IMR-90 (cell line): Measurements from ENCODE around the gene KIF25. TPM values are rescaled to one million over a fixed set of nuclear protein-coding genes. Genes with fewer than 3 reads are reported as not detected.

Experiments used
- ATAC-seq: fragments of 200-7000 bp; cut with Tn5 transposase; 2 replicates; pipeline ENCODE4 v1.9.1; 2020; ENCODE audit warnings: low read depth, mild to moderate bottlenecking, moderate library complexity
- BruUV-seq: library from RNA; stranded (reverse); fragments of 400-500 nt; replicated peaks from 2 replicates; lab custom pipeline; 2021; lab: Mats Ljungman, UMichigan
- CTCF ChIA-PET: fragments of 300-600 bp; formaldehyde crosslinking; extraction: SDS; loops from one replicate; lab custom pipeline; 2021; ENCODE audit warnings: antibody characterized with exemption; lab: Yijun Ruan, JAX
- POLR2A ChIA-PET: fragments of 300-600 bp; sonication (Branson Sonifier 250); formaldehyde crosslinking; loops from one replicate; lab custom pipeline; 2022; ENCODE audit warnings: antibody characterized with exemption; ENCODE audit not compliant: unreplicated experiment; lab: Charles Lee
- DNase-seq: peaks from one replicate; pipeline ENCODE4 v3.0.0; 2013
- H2AFZ ChIP-seq: replicated peaks from 2 replicates; pipeline ENCODE3; 2013; ENCODE audit warnings: low read length, mild to moderate bottlenecking; ENCODE audit not compliant: poor library complexity
- H2AK5ac ChIP-seq: 2 replicates; pipeline ENCODE4 v1.6.1; 2013; ENCODE audit warnings: low read depth, low read length, inconsistent platforms
- H2AK9ac ChIP-seq: replicated peaks from 2 replicates; pipeline ENCODE3; 2013; ENCODE audit warnings: mild to moderate bottlenecking, low read depth, low read length, moderate library complexity; ENCODE audit not compliant: poor library complexity
- H2BK120ac ChIP-seq: 2 replicates; pipeline ENCODE4 v1.6.1; 2013; ENCODE audit warnings: low read depth, low read length, inconsistent platforms
- H2BK15ac ChIP-seq: 3 replicates; pipeline ENCODE4 v1.6.1; 2013; ENCODE audit warnings: low read depth, low read length, inconsistent platforms
- H2BK20ac ChIP-seq: 2 replicates; pipeline ENCODE4 v1.6.1; 2013; ENCODE audit warnings: low read depth, mild to moderate bottlenecking, inconsistent platforms, low read length, moderate library complexity
- H2BK5ac ChIP-seq: 2 replicates; pipeline ENCODE4 v1.6.1; 2013; ENCODE audit warnings: mild to moderate bottlenecking, low read depth, low read length, inconsistent platforms; ENCODE audit not compliant: poor library complexity, severe bottlenecking
- H3K14ac ChIP-seq: replicated peaks from 2 replicates; pipeline ENCODE4 v1.6.1; 2013; ENCODE audit warnings: low read depth, low read length, inconsistent platforms
- H3K18ac ChIP-seq: 2 replicates; pipeline ENCODE4 v1.6.1; 2013; ENCODE audit warnings: low read depth, low read length, control low read depth
- H3K23ac ChIP-seq: 2 replicates; pipeline ENCODE4 v1.6.1; 2013; ENCODE audit warnings: low read depth, low read length, inconsistent platforms
- H3K27ac ChIP-seq: 2 replicates; pipeline ENCODE4 v1.5.1; 2013; ENCODE audit warnings: mild to moderate bottlenecking, control low read depth, low read length; ENCODE audit not compliant: insufficient read depth
- H3K27me3 ChIP-seq: 2 replicates; pipeline ENCODE4 v1.6.1; 2013; ENCODE audit warnings: low read length; ENCODE audit not compliant: control insufficient read depth, insufficient read depth
- H3K36me3 ChIP-seq: 2 replicates; pipeline ENCODE4 v1.6.1; 2013; ENCODE audit warnings: low read length, mixed read lengths; ENCODE audit not compliant: control insufficient read depth, insufficient read depth
- H3K4ac ChIP-seq: 2 replicates; pipeline ENCODE4 v1.6.1; 2013; ENCODE audit warnings: low read depth, low read length, inconsistent platforms
- H3K4me1 ChIP-seq: 2 replicates; pipeline ENCODE4 v1.6.1; 2013; ENCODE audit warnings: low read length, mixed read lengths; ENCODE audit not compliant: control insufficient read depth, insufficient read depth
- H3K4me2 ChIP-seq: 2 replicates; pipeline ENCODE4 v1.6.1; 2013; ENCODE audit warnings: low read depth, mild to moderate bottlenecking, control low read depth, low read length, moderate library complexity
- H3K4me3 ChIP-seq: 2 replicates; pipeline ENCODE4 v1.5.1; 2013; ENCODE audit warnings: low read depth, mild to moderate bottlenecking, control low read depth, low read length, moderate library complexity; ENCODE audit not compliant: insufficient read depth
- H3K56ac ChIP-seq: 2 replicates; pipeline ENCODE4 v1.6.1; 2013; ENCODE audit warnings: low read length, inconsistent platforms; ENCODE audit not compliant: insufficient read depth; ENCODE audit errors: extremely low read depth
- H3K79me1 ChIP-seq, 2 experiments: 2 replicates each; pipeline ENCODE4 v1.6.1; 2013; ENCODE audit warnings: low read length in 2 of 2, inconsistent platforms in 1 of 2, low read depth in 1 of 2
- H3K9ac ChIP-seq: 2 replicates; pipeline ENCODE4 v1.6.1; 2013; ENCODE audit warnings: low read depth, low read length, control low read depth
- H3K9me1 ChIP-seq: 2 replicates; pipeline ENCODE4 v1.6.1; 2013; ENCODE audit warnings: low read length, inconsistent platforms; ENCODE audit not compliant: insufficient read depth
- H3K9me3 ChIP-seq: 2 replicates; pipeline ENCODE4 v1.6.1; 2013; ENCODE audit warnings: low read length; ENCODE audit not compliant: control insufficient read depth, insufficient read depth
- H4K20me1 ChIP-seq: 2 replicates; pipeline ENCODE4 v1.6.1; 2013; ENCODE audit warnings: low read length, inconsistent platforms; ENCODE audit not compliant: insufficient read depth
- H4K5ac ChIP-seq: 2 replicates; pipeline ENCODE4 v1.6.1; 2013; ENCODE audit warnings: mild to moderate bottlenecking, low read depth, low read length, control low read depth
- H4K8ac ChIP-seq, 2 experiments: 2 replicates each; pipeline ENCODE4 v1.6.1; 2013; ENCODE audit warnings: low read depth in 2 of 2, low read length in 2 of 2, control low read depth in 1 of 2, inconsistent platforms in 1 of 2
- H4K91ac ChIP-seq: 2 replicates; pipeline ENCODE4 v1.6.1; 2013; ENCODE audit warnings: low read depth, low read length, inconsistent platforms; ENCODE audit not compliant: insufficient read depth
- BHLHE40 ChIP-seq: fragments of 150-350 bp; IDR thresholded peaks from 2 replicates; pipeline ENCODE4 v1.6.1; 2016; ENCODE audit warnings: mild to moderate bottlenecking, low read depth, low read length
- CEBPB ChIP-seq: IDR thresholded peaks from 2 replicates; pipeline ENCODE4 v1.6.1; 2012; ENCODE audit warnings: low read depth, low read length, improper control_type of control experiment
- CHD1 ChIP-seq: IDR thresholded peaks from 2 replicates; pipeline ENCODE4 v1.6.1; 2012; ENCODE audit warnings: low read depth, low read length, improper control_type of control experiment
- CTCF ChIP-seq: conservative IDR thresholded peaks from 2 replicates; pipeline ENCODE4 v1.5.1; 2012; ENCODE audit warnings: mild to moderate bottlenecking, low read depth, low read length, improper control_type of control experiment
- ELK1 ChIP-seq: fragments of 150-350 bp; IDR thresholded peaks from 2 replicates; pipeline ENCODE4 v1.6.1; 2016; ENCODE audit warnings: low read depth, mild to moderate bottlenecking, low read length, moderate library complexity, borderline replicate concordance
- FOS ChIP-seq: fragments of 150-350 bp; IDR thresholded peaks from 2 replicates; pipeline ENCODE4 v1.6.1; 2016; ENCODE audit warnings: low read depth, low read length
- MAZ ChIP-seq: IDR thresholded peaks from 2 replicates; pipeline ENCODE4 v1.6.1; 2012; ENCODE audit warnings: low read depth, mild to moderate bottlenecking, low read length, improper control_type of control experiment, moderate library complexity, borderline replicate concordance
- MXI1 ChIP-seq: IDR thresholded peaks from 2 replicates; pipeline ENCODE4 v1.6.1; 2012; ENCODE audit warnings: low read depth, mild to moderate bottlenecking, low read length, moderate library complexity, borderline replicate concordance
- NFE2L2 ChIP-seq: fragments of 150-350 bp; IDR thresholded peaks from 2 replicates; pipeline ENCODE4 v1.6.1; 2016; ENCODE audit warnings: low read depth, mild to moderate bottlenecking, low read length
- POLR2A ChIP-seq: IDR thresholded peaks from 2 replicates; pipeline ENCODE4 v1.6.1; 2012; ENCODE audit warnings: mild to moderate bottlenecking, low read depth, low read length
- RAD21 ChIP-seq: IDR thresholded peaks from 2 replicates; pipeline ENCODE4 v1.6.1; 2012; ENCODE audit warnings: low read length, improper control_type of control experiment
- RCOR1 ChIP-seq: IDR thresholded peaks from 2 replicates; pipeline ENCODE4 v1.6.1; 2012; ENCODE audit warnings: mild to moderate bottlenecking, low read length, improper control_type of control experiment; ENCODE audit not compliant: insufficient replicate concordance
- RFX5 ChIP-seq: IDR thresholded peaks from 2 replicates; pipeline ENCODE4 v1.8.0; 2012; ENCODE audit warnings: low read depth, mild to moderate bottlenecking, low read length, moderate library complexity
- SMC3 ChIP-seq: fragments of 150-350 bp; IDR thresholded peaks from 2 replicates; pipeline ENCODE4 v1.6.1; 2016; ENCODE audit warnings: low read depth, mild to moderate bottlenecking, antibody characterized with exemption, low read length, moderate library complexity
- USF2 ChIP-seq: fragments of 150-350 bp; IDR thresholded peaks from 2 replicates; pipeline ENCODE4 v1.6.1; 2017; ENCODE audit warnings: mild to moderate bottlenecking, antibody characterized with exemption, low read length, low read depth
- WGBS, 2 experiments: methylation state at CpG; one replicate each; pipeline versions ENCODE4 v1.1.5 to v1.1.7; 2013; ENCODE audit warnings: missing lambda C conversion rate in 2 of 2; ENCODE audit not compliant: insufficient read length in 1 of 2; ENCODE audit errors: extremely low coverage in 2 of 2; 5-methylcytosine and 5-hydroxymethylcytosine counted together
- dilution Hi-C: fragments of 300-500 bp; cut with HindIII; formaldehyde crosslinking; loops from one replicate; pipeline ENCODE4 v1.14.3; 2018; ENCODE audit warnings: low sequenced_read_pairs; ENCODE audit not compliant: unreplicated experiment
- in situ Hi-C: fragments of 300-500 bp; cut with MboI; formaldehyde crosslinking; loops from 3 replicates; pipeline ENCODE4 v1.14.3; 2019; ENCODE audit warnings: low sequenced_read_pairs, inconsistent platforms, mixed read lengths
- intact Hi-C: fragments of 100-400 bp; cut with micrococcal nuclease; formaldehyde crosslinking; loops from 2 replicates; pipeline ENCODE4 v1.10.0; 2022
- polyA plus RNA-seq, 3 experiments: library from polyadenylated mRNA; depleted of rRNA; stranded (reverse); fragments of >200 nt; gene quantifications; 2 replicates each; pipeline ENCODE4 v1.2.3, GENCODE V29; 2012; ENCODE audit warnings: low replicate concordance in 1 of 3
- total RNA-seq: library from RNA; depleted of rRNA; stranded (reverse); fragments of >200 nt; gene quantifications from 2 replicates; pipeline ENCODE4 v1.2.3, GENCODE V29; 2012

KIF25 gene
- total and polyA plus RNA-seq, 2 of the 4 experiments (the other 2 are of a cell fraction) = not detected

- 93% methylated on average over 3 of the region's 25 CpGs; no CpG with 5 or more reads in 1 of the 2 experiments for WGBS, 2 experiments
- dilution Hi-C loops = no loop called here
- H4K20me1 ChIP-seq = no peaks in the 10 kb centered on the region; the same call in 1 of the 2 replicates
- H3K18ac ChIP-seq = peak overlapping the region; percentile 27; the same call in 1 of the 2 replicates
- no peak overlapping the region for H3K14ac ChIP-seq
- peak overlapping the region; percentile 52; the same call in 1 of the 2 replicates for H4K5ac ChIP-seq
- no peak overlapping the region for H2BK20ac ChIP-seq
- H2AFZ ChIP-seq = no peak overlapping the region
- peaks cover 5% of the 10 kb centered on the region; the same call in 1 of the 2 replicates for H3K27me3 ChIP-seq
- no peak overlapping the region; the same call in 1 of the 2 replicates for H4K91ac ChIP-seq
- no peak overlapping the region for H2BK5ac ChIP-seq
- H3K9ac ChIP-seq = no peak overlapping the region
- no peaks in the 10 kb centered on the region for H3K9me3 ChIP-seq
- H3K79me1 ChIP-seq = no peaks in the 10 kb centered on the region
- no peak overlapping the region for H3K4ac ChIP-seq
- peaks cover 15% of the 10 kb centered on the region; the same call in 1 of the 2 replicates for H3K4me1 ChIP-seq
- no peak overlapping the region for H2AK5ac ChIP-seq
- no peaks in the 10 kb centered on the region for H3K9me1 ChIP-seq
- H3K4me3 ChIP-seq = no peak overlapping the region
- no peak for DNase-seq
- H2AK9ac ChIP-seq = no peak overlapping the region
- no peaks in the 10 kb centered on the region for H3K36me3 ChIP-seq
- intact Hi-C loops = loop anchor here (2.0 kb wide), 2 partner anchors 45 to 81 kb away; no protein-coding TSS in a partner anchor
- no peak overlapping the region for H3K27ac ChIP-seq
- no peak overlapping the region for H3K56ac ChIP-seq
- CTCF ChIA-PET = no interaction called here
- H2BK120ac ChIP-seq = no peak overlapping the region
- H3K4me2 ChIP-seq = no peak overlapping the region; the same call in 1 of the 2 replicates
- H4K8ac ChIP-seq = no peak overlapping the region
- BruUV-seq = no TSS peak
- H2BK15ac ChIP-seq = no peak overlapping the region
- POLR2A ChIA-PET = no interaction called here
- in situ Hi-C loops = no loop called here
- ATAC-seq = no peak; the same call in 1 of the 2 replicates
- H3K23ac ChIP-seq = no peak overlapping the region
- no peak for TF ChIP-seq MXI1
- TF ChIP-seq CHD1 = no peak
- TF ChIP-seq SMC3 = no peak
- TF ChIP-seq FOS = no peak
- TF ChIP-seq CEBPB = no peak
- no peak for TF ChIP-seq ELK1
- no peak for TF ChIP-seq RAD21
- no peak for TF ChIP-seq NFE2L2
- TF ChIP-seq RCOR1 = no peak
- TF ChIP-seq RFX5 = no peak
- no peak for TF ChIP-seq MAZ
- TF ChIP-seq CTCF = no peak
- no peak for TF ChIP-seq POLR2A
- TF ChIP-seq BHLHE40 = no peak
- no peak for TF ChIP-seq USF2
Measured at GRCh38 chr6:168087436-168088160, 90.1 kb downstream of the KIF25 start.
